Bronchial epithelial cell (primary cell): ENCODE data around the gene IGF2BP2. TPM values are rescaled to one million over a fixed set of nuclear protein-coding genes. Genes with fewer than 3 reads are reported as not detected.
"Not testable (repeated sequence)": the region's sequence is repeated elsewhere in the genome, so short reads cannot be mapped to it uniquely, and the experiment has no call there.

Experiments
- DNase-seq: peaks from one replicate; pipeline ENCODE4 v3.0.0-alpha.2; 2010; ENCODE audit warnings: low read depth
- FAIRE-seq: peaks from 2 replicates; lab custom pipeline; 2011; peaks lifted over from hg19 to GRCh38; lab: Jason Lieb, UNC
- H3K27me3 ChIP-seq: 2 replicates; pipeline ENCODE4 v1.5.1; 2011; ENCODE audit warnings: low read length; ENCODE audit not compliant: control insufficient read depth, insufficient read depth
- H3K36me3 ChIP-seq: 2 replicates; pipeline ENCODE4 v1.5.1; 2011; ENCODE audit warnings: low read length; ENCODE audit not compliant: control insufficient read depth, insufficient read depth
- H3K4me3 ChIP-seq: 2 replicates; pipeline ENCODE4 v1.5.1; 2011; ENCODE audit warnings: mild to moderate bottlenecking, low read depth, low read length, control low read depth
- total RNA-seq: library from RNA; depleted of rRNA; stranded (reverse); fragments of >200 nt; gene quantifications from 2 replicates; pipeline ENCODE4 v1.2.1, GENCODE V29; 2014
- TF ChIP-seq, protein P1 (sequence below): IDR thresholded peaks from 2 replicates; pipeline ENCODE4 v1.5.1; 2011; ENCODE audit warnings: mild to moderate bottlenecking, moderate library complexity, low read length, control low read depth, inconsistent platforms; ENCODE audit not compliant: insufficient read depth, severe bottlenecking

The IGF2BP2 gene
- total RNA-seq, 1 donor from 2014 or later, result 37.1 TPM

- TF ChIP-seq, protein P1, sequence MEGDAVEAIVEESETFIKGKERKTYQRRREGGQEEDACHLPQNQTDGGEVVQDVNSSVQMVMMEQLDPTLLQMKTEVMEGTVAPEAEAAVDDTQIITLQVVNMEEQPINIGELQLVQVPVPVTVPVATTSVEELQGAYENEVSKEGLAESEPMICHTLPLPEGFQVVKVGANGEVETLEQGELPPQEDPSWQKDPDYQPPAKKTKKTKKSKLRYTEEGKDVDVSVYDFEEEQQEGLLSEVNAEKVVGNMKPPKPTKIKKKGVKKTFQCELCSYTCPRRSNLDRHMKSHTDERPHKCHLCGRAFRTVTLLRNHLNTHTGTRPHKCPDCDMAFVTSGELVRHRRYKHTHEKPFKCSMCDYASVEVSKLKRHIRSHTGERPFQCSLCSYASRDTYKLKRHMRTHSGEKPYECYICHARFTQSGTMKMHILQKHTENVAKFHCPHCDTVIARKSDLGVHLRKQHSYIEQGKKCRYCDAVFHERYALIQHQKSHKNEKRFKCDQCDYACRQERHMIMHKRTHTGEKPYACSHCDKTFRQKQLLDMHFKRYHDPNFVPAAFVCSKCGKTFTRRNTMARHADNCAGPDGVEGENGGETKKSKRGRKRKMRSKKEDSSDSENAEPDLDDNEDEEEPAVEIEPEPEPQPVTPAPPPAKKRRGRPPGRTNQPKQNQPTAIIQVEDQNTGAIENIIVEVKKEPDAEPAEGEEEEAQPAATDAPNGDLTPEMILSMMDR, result no peak
- no peak for DNase-seq
- H3K4me3 ChIP-seq, result no peak overlapping the region
- H3K36me3 ChIP-seq, result peaks cover 3% of the 10 kb centered on the region
- no peaks in the 10 kb centered on the region for H3K27me3 ChIP-seq
- no peak for FAIRE-seq
These were observed 11.6 kb downstream of the IGF2BP2 start for GRCh38 chr3:185813205-185813604.

DNA sequence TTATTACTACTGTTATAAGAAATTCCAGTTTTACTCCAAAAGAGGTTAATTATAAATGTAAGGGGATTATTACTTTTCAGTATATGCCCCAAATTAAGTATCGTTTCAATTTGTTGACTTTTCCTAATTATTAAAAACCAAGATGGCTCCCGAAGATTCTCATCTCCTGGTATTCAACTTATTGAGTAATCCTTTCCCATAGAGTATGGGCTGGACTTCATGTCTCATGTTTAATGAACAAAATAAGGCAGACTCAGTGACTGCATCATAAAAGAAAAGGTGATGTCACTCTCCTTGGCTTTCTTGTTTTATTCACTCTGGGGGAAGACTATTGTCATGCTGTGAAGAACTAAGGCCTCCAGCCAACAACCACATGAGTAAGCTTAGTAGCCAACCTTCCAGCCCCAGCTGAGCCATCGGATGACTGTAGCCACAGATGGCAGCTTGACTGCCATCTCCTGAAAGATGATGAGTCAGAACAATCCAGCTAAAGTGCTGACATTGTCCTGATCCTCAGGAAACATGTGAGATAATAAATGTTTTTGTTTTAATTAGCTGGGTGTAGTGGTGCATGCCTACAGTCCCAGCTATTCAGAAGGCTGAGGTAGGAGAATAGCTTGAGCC lies 17.3 kb downstream of the IGF2BP2 start:
- DNase-seq (peak; percentile 97), FAIRE-seq (no peak)
- Histone ChIP-seq H3K4me3 (no peak overlapping the region), H3K27me3 (no peaks in the 10 kb centered on the region), H3K36me3 (peaks cover 4% of the 10 kb centered on the region)
- TF ChIP-seq, protein P1, result no peak

DNA sequence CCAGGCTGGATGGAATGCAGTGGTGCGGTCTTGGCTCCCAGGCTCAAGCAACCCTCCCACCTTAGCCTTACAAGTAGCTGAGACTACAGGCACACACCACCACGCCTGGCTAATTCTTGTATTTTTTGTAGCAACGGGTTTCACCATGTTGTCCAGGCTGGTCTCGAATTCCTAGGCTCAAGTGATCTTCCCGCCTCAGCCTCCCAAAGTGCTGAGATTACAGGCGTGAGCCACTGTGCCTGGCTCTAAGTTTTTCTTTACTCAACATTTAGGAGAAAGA lies 26.1 kb downstream of the IGF2BP2 start:
- not testable (repeated sequence) for H3K27me3 ChIP-seq, H3K4me3 ChIP-seq, DNase-seq, FAIRE-seq, H3K36me3 ChIP-seq

DNA sequence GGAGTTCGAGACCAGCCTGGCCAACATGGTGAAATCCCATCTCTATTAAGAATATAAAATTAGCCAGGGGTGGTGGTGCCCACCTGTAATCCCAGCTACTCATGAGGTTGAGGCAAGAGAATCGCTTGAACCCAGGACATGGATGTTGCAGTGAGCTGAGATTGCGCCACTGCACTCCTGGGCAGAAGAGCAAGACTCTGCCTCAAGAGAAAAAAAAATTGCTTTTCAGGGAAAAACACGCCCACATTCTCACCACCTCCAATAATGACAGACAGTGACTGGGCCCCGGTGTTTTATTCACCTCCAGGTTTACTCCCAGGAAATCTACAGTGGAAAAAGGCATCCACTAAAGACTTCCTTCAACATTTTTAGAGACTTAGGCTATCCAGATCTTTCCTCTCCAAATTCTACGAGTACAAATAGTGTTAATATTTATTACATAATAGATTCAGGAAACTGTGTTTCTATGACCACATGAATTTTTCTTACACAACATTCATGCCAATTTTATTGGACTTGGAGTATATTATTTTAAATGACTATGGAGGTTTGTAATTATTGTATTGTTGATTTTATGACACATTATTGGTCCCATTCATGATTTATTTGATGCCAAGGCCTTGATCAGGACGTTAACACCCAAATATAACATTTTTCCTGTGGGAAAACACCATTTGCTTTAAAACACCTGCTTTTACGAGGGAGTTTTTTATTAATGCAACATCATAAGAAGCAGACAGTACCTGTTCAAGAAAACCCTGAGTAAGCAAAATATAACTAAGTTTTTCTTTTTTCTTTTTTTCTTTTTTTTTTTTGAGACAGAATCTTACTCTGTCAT lies 26.6 kb downstream of the IGF2BP2 start:
- H3K4me3 ChIP-seq, result no peak overlapping the region
- peak; percentile 32 for DNase-seq
- H3K36me3 ChIP-seq, result peaks cover 1% of the 10 kb centered on the region
- no peak for FAIRE-seq
- no peaks in the 10 kb centered on the region for H3K27me3 ChIP-seq
- TF ChIP-seq, protein P1, result no peak

DNA sequence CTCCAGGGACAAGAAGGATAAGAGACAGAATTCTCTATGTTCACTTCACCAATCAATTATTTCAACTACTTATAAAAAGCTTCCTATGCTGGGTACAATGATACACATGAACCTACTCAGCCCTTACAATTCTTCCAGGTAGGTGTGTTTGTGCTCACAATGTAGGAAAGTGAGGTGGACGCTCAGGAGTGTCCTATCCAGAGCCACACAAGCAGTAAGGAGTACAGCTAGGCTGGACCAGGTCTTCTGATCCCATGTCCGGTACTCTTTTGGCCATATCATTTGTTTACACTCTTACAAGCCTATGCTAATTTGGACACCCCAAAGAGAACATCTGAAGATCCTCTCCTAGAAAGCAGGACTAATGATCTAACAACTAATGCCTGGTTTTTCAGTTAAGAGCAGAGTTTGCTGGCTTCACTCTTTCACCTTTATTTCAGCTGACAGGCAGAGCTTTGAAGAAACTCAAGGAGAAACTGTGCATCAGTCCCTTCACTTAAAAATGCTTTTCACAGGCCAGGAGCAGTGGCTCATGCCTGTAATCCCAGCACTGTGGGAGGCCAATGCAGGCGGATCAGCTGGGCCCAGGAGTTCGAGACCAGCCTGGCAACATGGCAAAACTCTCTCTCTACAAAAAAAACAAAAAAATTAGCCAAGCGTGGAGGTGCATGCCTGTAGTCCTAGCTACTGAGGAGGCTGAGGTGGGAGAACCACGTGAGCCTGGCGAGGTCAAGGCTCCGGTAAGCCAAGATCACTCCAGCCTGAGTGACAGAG lies 27.5 kb downstream of the IGF2BP2 start:
- no peak for DNase-seq
- Histone ChIP-seq H3K27me3 (no peaks in the 10 kb centered on the region), H3K4me3 (no peak overlapping the region), H3K36me3 (peaks cover 1% of the 10 kb centered on the region)
- FAIRE-seq, result no peak
- TF ChIP-seq, protein P1, result no peak

DNA sequence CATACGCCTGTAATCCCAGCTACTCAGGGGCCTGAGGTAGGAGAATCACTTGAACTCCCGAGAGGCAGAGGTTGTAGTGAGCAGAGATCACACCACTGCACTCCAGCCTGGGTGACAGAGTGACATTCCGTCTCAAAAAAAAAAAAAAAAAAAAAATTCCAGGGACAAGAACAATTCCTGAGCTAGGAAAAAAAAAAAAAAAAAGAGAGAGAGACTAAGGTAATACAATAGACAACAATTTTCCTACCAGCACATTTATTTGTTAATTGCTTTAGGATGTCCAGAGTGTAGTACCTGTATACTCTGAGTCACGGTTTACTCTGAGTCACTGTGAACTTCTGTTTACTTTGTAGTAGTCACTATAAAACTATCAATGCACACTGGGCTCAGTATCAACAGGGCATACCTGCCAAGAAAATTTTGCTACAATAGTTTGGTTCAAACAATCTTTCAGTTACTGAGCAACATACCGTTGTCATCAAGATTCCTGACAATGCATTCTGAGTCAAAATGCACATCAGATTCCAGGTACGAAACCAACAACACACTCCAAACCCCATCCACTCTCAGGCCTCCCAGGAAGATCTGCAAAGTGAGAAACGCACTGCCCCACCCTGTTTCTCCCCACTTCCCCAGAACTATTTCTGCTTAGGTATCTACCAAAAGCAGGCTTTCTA lies 28.3 kb downstream of the IGF2BP2 start:
- FAIRE-seq (no peak), DNase-seq (peak; percentile 100)
- no peak overlapping the region for H3K4me3 ChIP-seq
- no peaks in the 10 kb centered on the region for H3K36me3 ChIP-seq
- TF ChIP-seq, protein P1, result no peak
- no peaks in the 10 kb centered on the region for H3K27me3 ChIP-seq
